Endometrium (tissue), 2 donors: Measurements from ENCODE around the gene EARS2.
"Not testable (repeated sequence)": the region's sequence is repeated elsewhere in the genome, so short reads cannot be mapped to it uniquely, and the experiment has no call there.

Experiments used
- FAIRE-seq: peaks from 2 replicates; lab custom pipeline; 2012; peaks lifted over from hg19 to GRCh38; lab: Jason Lieb, UNC
- donor health status: control.
- donor health status: control.

Gene EARS2

DNA sequence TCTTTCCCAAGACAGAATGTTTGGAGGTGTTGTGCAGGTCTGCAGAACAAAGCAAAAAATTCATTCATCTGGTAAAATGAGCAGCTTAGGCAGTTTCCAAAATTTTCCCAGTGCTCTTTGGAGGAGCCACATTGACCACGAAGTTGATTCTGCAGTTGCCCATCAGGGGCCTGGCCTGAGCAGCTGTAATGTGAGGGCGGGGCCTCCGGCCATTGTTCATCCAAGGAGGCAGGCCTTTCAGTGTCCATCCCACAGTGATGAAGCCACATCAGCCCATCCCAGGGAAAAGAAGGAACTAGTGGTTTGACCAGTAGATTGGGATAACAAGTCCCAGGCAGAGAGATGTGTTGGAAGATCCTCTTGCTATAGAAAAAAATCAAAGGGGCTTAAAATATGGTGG lies 10.5 kb upstream of the EARS2 start:
- FAIRE-seq: no peak

DNA sequence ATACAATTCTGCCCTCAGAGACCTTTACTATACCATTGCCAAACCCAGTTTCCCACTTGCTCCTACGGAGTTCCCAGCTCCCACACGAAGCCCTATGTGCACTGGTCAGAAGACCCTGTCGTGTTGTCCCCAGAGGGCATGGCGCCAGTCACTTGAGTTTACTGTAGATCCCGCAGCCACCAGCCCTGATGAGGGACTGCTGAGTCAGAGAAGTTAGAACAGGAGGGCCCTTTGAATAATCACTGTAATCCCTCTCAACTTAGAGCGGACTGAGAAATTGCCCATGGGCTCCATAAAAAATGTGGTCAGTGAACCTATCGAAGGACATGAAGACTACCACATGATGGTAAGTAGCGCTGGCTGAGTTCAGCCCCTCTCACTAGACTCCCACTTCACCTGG lies 9.6 kb upstream of the EARS2 start:
- no peak for FAIRE-seq

DNA sequence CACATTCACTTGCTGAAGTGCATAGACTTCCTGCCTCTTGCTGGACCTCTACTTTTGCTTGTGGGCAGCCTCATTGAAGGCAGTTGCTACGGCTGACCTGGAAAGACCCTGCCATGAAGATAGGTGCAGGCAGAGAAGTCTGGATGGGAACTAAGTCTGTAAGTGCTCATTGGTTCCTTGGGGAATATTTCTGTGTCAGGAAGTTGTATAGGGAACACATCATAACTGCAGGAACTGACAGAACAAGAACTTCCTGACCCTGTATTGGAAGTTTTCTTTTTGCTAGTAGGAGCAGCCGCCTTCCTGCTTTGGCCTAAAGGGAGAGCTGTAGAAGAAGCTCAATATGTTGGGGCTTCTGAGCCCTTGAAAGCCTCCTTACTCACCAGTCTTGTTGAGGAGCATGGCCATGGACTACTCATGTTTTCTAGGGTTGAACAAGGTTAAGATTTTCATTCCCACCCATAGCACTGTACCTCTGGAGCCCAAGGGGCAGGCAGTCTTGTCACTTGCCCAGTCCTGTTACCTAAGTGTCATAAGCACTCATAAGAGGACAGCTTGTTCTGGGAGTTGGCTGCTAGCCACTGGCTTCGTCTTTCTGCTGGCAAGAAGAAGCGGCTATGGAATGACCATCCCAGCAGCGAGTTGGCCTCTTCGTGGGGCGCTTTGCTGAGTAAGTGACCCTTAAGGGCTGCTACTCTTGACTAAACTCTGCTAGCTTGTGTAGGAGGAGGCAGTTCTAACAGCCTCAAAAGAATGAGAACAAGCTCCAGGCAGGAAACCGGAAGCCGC lies 7.6 kb upstream of the EARS2 start:
- FAIRE-seq: no peak

DNA sequence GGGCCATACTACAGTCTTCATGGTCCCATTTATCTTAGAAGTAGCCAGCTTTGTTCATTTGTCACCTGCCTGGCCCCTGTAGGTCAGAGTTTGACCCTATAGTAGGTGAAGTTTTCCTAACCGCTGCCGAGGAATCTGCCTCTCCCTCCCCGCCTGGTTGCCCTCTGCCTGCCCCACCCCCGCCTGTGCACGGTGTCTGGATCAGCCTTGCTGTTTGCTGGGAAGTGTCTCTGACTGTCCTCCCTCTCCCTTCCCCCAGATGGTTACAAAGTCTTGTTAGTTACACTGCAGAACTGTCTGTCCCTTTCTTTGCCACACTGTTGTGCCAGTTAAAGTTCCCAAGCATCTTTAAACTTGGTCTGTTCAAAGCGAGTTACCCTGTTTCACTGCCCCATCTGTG lies 6.0 kb upstream of the EARS2 start:
- no peak for FAIRE-seq

DNA sequence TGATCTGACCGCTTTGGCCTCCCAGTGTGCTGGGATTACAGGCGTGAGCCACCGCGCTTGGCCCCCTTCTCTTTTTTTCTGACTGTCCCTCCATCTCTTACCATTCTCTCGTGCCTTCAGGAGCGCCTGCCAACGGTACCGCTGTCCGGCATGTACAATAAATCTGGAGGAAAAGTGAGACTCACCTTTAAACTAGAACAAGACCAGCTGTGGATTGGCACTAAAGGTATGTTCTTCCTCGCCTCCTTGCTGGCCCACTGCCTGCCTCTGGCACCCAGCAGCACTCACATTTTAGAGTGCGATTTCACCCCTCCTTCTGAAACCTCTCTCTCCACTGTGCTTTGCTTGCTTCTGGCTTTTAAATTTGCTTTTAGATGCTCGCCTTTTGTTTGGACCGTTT lies 5.4 kb upstream of the EARS2 start:
- FAIRE-seq: no peak

GRCh38 chr16:23561586-23561985 lies 4.4 kb upstream of the EARS2 start:
- FAIRE-seq: no peak

DNA sequence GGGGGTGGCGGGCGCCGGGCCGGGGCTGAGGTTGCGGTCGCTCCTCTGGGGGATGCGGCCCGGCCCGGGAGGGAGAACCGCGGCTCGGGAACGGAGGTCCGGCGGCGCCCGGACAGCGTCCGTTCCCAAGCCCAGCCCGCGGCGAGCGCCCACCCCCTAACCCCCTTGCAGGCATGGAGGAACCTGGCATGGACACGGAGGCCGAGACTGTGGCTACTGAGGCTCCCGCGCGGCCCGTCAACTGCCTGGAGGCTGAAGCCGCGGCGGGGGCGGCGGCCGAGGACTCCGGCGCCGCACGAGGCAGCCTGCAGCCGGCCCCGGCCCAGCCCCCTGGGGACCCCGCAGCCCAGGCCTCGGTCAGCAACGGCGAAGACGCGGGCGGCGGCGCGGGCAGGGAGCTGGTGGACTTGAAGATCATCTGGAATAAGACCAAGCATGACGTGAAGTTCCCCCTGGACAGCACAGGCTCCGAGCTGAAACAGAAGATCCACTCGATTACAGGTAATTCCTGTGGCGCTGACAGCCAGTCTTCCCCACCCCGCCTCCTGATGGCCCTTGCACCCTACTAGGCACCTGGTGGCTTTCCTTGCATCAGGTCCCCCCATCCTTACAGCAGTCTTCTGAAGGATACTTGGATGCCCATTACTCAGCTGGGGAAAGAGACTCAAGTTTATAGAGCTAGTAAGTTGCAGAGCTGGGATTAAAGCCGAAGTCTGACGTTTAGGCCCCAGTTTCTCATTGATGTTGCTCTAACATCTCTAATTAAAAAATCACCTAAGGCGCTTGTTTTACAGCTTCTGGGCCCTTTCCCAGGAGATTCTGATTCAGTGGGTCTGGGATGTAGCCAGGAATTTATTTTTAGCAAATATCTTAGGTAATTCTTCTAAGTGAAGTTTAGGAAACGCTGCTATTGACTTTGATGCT lies 891 bp upstream of the EARS2 start:
- no peak for FAIRE-seq

DNA sequence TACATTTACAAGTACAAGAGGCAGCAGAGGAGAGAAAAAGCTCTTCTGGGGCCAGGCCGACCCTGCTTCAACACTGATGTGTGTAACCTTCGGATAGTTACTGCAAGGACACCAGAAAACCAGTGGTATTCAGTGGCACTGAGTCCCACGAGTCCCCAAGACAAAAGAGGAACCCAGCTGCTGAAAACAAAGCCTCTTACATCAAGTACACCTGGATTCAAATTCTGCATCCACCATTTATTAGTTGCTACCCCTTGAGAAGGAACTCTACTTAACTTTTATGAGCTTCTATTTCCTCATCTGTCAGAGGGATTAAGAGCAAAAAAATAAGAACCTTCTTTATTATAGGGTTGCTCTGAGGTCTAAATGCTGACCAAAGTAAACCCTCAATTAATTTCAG lies 2.6 kb downstream of the EARS2 start:
- FAIRE-seq: no peak

DNA sequence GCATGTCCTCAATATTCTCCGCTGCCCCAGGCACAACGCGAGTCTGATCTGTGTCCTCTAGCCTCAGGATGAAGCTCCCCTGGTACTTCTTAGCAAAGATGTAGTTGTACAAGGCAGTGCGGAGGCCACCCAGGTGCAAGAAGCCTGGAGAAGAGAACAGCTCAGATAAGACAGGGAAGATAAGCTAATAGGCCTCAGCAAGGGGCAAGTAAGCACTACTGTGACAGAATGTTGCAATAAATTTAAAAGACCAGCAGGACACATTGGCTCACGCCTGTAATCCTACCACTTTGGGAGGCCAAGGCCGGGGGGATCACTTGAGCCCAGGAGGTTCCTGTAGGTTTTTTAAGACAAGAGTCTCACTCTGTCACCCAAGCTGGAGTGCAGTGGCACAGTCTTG lies 5.0 kb downstream of the EARS2 start:
- no peak for FAIRE-seq

DNA sequence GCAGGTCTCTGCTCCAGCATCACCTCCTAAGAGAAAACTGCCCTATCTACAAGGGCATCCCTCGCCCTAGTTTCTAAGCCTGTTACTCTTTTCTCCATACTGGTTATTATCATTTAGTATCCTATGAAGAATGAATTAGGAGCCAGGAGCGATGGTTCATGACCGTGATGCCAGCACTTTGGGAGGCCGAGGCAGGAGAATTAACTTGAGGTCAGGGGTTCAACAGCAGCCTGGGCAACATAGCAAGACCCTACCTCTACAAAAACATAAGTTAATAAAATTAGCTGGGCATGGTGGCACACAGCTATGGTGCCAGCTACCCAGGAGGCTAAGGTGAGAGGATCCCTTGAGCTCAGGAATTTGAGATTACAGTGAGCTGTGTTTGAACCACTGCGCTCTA lies 7.2 kb downstream of the EARS2 start:
- no peak for FAIRE-seq

- FAIRE-seq: no peak
Measured at GRCh38 chr16:23544436-23544835, 12.7 kb downstream of the EARS2 start.

- not testable (repeated sequence) for FAIRE-seq
Measured at GRCh38 chr16:23540817-23541178, 16.4 kb downstream of the EARS2 start.

- no peak for FAIRE-seq
Measured at GRCh38 chr16:23539984-23540816, 16.9 kb downstream of the EARS2 start.

GRCh38 chr16:23538919-23539278 lies 18.3 kb downstream of the EARS2 start:
- no peak for FAIRE-seq

GRCh38 chr16:23537390-23537789 lies 19.8 kb downstream of the EARS2 start:
- FAIRE-seq: no peak

DNA sequence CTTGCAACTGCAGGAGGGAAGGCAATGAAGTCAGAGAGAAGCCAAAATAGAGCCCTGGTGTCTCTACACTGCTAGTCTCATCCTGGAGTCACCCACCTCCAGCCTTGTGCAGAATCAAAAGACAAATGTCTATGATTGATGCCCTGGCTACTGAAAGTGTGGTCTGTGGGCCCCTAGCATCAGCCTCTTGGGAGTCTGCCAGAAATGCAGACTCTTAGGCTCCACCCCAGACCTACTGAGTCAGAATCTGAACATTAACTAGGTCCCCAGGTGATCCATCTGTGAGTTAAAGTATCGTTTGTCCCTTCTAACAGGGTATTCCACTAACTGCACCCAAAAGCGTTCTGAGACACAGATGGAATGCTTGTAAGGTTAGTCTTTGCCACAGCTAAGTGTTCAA lies 21.2 kb downstream of the EARS2 start:
- no peak for FAIRE-seq

GRCh38 chr16:23534868-23535860 lies 22.0 kb downstream of the EARS2 start:
- FAIRE-seq: no peak

GRCh38 chr16:23532448-23532847 lies 24.7 kb downstream of the EARS2 start:
- FAIRE-seq: no peak

GRCh38 chr16:23530062-23530461 lies 27.1 kb downstream of the EARS2 start:
- no peak for FAIRE-seq

DNA sequence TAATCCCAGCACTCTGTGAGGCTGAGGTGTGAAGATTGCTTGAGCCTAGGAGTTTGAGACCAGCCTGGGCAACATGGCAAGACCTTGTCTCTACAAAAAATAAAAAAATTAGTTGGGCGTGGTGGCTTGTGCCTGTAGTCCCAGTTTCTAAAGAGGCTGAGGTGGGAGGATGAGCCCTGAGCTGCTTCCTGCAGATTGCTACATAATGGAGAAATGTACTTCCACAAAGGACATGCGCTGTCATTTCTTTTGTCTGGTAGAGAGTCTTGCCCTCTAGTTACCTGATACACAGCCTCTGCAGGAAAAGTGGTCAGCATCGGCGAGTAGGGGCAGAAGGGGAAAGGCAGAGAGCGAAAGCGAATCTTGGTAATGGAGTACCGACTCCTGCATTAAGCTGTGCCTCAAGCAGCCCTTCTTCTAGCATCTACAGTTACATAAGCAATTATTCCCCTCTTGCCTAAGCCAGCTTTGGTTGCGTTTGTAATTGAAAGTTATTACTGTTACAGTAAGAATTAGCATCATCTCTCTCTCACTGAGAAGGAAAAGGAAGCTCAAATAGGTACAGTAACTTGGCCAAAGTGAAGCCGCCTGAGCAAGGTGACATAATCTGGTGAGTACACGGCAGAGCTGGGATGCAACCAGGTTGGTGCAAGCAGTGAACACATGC lies 28.4 kb downstream of the EARS2 start:
- FAIRE-seq: no peak
